GM10248 (cell line): ENCODE measurements around the gene RASGRF2.

ENCODE experiments used
- CTCF ChIA-PET: fragments of 300-600 bp; sonication (Branson Sonifier 250); formaldehyde crosslinking; extraction: SDS; loops from one replicate; lab custom pipeline; 2021; ENCODE audit warnings: antibody characterized with exemption; lab: Yijun Ruan, JAX
- POLR2A ChIA-PET: fragments of 350-650 bp; sonication (Branson Sonifier 250); formaldehyde crosslinking; extraction: SDS; loops from one replicate; lab custom pipeline; 2020; ENCODE audit warnings: antibody characterized with exemption; lab: Yijun Ruan, JAX
- DNase-seq: peaks from one replicate; pipeline ENCODE4 v3.0.0; 2012; ENCODE audit errors: extremely low spot score
- TF ChIP-seq, protein P1 (sequence below): IDR thresholded peaks from 2 replicates; pipeline ENCODE4 v1.5.1; 2012; ENCODE audit warnings: mild to moderate bottlenecking, low read depth; ENCODE audit errors: extremely low read depth, missing control alignments, control extremely low read depth

The RASGRF2 gene

DNA sequence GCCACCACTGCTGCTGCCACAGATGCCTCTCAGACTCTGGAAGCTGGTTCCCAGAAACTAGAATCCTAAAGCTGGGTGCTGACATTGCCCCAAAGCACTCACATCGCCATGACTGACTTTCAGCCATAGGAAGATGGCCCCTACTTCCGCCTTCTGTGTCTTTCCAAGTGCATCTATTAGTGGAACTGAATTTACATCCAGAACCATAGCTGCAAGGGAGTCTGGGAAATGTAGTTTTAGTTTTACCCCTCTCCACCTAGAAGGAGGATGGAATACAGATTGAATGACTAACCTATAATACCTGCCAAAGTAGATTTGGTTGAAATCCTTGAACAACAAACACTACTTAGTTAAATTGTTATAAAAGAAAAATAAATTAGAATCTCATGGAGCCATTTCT is 118.8 kb downstream of the RASGRF2 start:
- no peak for DNase-seq
- ChIA-PET POLR2A (no interaction called here), CTCF (no interaction called here)
- TF ChIP-seq, protein P1, sequence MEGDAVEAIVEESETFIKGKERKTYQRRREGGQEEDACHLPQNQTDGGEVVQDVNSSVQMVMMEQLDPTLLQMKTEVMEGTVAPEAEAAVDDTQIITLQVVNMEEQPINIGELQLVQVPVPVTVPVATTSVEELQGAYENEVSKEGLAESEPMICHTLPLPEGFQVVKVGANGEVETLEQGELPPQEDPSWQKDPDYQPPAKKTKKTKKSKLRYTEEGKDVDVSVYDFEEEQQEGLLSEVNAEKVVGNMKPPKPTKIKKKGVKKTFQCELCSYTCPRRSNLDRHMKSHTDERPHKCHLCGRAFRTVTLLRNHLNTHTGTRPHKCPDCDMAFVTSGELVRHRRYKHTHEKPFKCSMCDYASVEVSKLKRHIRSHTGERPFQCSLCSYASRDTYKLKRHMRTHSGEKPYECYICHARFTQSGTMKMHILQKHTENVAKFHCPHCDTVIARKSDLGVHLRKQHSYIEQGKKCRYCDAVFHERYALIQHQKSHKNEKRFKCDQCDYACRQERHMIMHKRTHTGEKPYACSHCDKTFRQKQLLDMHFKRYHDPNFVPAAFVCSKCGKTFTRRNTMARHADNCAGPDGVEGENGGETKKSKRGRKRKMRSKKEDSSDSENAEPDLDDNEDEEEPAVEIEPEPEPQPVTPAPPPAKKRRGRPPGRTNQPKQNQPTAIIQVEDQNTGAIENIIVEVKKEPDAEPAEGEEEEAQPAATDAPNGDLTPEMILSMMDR, result no peak

DNA sequence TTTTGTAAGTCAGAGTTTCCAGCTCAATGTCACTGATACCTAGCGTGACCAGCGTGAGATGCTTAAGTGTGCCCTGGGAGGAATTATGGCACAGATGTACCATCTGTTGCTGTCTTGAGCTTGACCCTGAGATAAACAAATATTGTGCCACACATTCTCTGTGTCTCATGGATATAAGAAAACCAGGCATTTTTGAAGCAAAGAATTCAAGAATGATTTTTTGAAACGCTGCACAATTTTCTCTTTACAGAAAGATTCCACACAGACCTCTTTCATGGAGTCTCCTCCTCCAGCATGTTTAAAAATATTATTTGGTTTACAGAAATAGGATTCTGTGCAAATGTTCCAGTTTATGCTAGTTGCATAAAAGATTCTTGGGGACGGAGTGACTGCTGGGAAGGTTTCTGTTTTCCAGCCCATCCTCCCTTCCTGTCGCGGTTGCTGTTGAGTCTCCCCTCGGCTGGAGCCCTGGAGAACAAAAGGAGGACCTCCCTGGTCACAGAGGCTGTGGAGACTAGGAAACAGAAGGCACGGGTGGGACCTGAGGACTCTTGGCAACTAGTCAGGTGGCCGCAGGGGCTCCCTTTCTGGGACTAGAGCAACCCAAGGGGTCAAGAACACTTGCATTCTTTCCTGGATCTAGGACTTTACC is 120.8 kb downstream of the RASGRF2 start:
- ChIA-PET POLR2A (no interaction called here), CTCF (interaction anchor here (1.5 kb wide), 1 partner anchor 27 kb away, joined by 4 read pairs; no protein-coding TSS in a partner anchor)
- no peak for DNase-seq
- TF ChIP-seq, protein P1, result no peak

DNA sequence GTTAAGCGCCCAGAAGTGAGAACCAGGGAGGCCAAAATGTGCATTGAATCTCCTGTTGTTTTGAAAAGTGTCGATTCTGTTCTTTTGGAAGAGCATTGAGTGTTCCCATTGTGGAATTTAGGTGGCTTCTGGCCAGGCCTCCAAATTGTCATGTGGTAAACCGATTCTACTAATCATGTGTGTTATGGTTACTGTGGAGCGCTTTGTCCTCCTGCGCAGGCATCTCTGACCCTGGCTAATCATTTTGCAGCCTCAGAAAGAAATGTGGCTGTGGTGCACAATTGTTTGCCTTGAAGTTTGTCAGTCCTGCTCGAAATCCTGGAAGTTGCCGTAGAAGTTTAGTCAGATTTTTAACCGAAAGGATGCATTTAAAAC is 121.3 kb downstream of the RASGRF2 start:
- CTCF ChIA-PET, result no interaction called here
- TF ChIP-seq, protein P1, result no peak
- POLR2A ChIA-PET, result no interaction called here
- DNase-seq, result no peak

DNA sequence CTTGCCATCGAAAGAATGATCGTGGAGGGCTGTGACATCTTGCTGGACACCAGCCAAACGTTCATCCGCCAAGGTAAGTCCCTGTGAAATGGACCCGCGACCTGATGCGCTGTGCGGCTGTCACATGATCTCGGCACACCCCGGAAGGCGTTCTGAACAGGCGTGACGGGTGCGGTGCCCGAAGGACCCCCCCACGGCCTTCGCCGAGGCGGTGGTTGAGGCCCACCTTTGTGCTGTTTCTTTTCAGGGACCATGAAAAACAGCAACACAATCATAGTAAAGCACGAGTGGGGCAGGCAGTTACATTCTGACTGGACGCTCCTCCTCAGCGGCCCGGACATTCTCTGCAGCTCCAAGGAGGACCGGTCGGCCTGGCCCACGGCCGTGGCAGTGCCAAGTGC is 126.7 kb downstream of the RASGRF2 start:
- DNase-seq, result no peak
- TF ChIP-seq, protein P1, result no peak
- ChIA-PET POLR2A (no interaction called here), CTCF (interaction anchor here (1.7 kb wide), 1 partner anchor 21 kb away, joined by 10 read pairs; no protein-coding TSS in a partner anchor)

DNA sequence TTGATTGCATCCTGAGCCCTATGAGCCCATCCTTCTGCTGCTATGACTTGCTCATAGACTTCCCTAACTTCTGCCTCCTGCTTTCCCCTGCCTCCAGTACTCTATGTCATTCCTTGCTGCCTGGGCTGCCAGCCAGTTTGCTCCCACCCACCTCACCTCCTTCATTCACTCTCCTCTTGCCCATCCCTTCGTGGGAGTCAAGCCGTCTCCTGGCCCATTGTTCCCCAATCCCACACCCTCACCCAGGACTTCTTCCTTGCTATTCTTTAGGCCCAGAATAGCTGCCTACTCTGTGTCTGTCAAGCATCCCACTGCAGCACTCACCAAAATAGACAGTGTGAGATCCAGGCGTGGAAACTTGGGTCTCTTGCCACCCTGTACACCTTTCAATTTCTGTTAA is 131.0 kb downstream of the RASGRF2 start:
- no peak for DNase-seq
- TF ChIP-seq, protein P1, result no peak
- CTCF ChIA-PET, result interaction anchor here (0.9 to 1.2 kb wide), 2 partner anchors 14 to 17 kb away, joined by 3 to 5 read pairs; no protein-coding TSS in a partner anchor
- POLR2A ChIA-PET, result no interaction called here

DNA sequence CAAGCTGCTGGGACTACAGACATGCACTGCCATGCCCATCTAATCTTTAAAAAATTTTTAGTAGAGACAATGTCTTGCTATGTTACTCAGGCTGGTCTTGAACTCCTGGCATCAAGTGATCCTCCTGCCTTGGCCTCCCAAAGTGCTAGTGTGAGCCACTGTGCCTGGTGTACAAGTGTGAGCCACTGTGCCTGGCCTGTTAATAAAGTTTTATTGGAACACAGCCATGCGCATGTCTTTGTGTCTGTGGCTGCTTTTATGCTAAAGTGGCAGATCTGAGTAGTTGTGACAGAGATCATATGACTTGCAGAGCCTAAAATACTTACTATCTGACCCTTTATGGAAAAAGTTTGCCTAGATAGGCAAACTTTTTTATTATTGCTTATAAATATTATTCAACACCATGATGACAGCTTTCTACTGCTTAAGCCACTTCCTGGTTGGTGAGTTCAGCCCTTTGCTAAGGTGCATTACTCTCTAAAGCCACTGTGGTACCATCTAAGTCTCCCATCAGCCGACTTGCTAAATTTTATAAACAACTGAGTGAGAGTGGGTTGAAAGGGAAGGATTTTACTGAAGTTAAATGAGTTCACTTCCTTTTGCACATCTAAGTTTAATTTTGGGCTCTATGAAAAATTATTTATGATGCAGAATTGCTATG is 133.5 kb downstream of the RASGRF2 start:
- ChIA-PET CTCF (interaction anchor here (1.0 to 5.1 kb wide), 4 partner anchors 8 to 16 kb away, joined by 3 to 27 read pairs (median 4); no protein-coding TSS in a partner anchor), POLR2A (no interaction called here)
- TF ChIP-seq, protein P1, result no peak
- DNase-seq, result no peak
